K562 (cell line): ENCODE results near the gene GLT1D1. TPM values are rescaled to one million over a fixed set of nuclear protein-coding genes. Genes with fewer than 3 reads are reported as not detected.

ENCODE experiments used
- ATAC-seq: fragments of 200-7000 bp; cut with Tn5 transposase; 3 replicates; pipeline ENCODE4 v1.9.1; 2020; ENCODE audit warnings: moderate library complexity
- BruUV-seq: library from RNA; stranded (reverse); fragments of 400-500 nt; replicated peaks from 2 replicates; lab custom pipeline; 2021; lab: Mats Ljungman, UMichigan
- CTCF ChIA-PET: fragments of 300-600 bp; formaldehyde crosslinking; extraction: SDS; loops from one replicate; lab custom pipeline; 2021; ENCODE audit warnings: low intra/inter-chr PET ratio; lab: Yijun Ruan, JAX
- POLR2A ChIA-PET: fragments of 300-600, 350-650 bp; sonication (Branson Sonifier 250); formaldehyde crosslinking; extraction: SDS; loops from one replicate; lab custom pipeline; 2021; ENCODE audit warnings: antibody characterized with exemption, inconsistent platforms; lab: Yijun Ruan, JAX
- DNase-seq, 4 experiments: peaks; one replicate each; pipeline versions ENCODE4 v3.0.0 to v3.0.0-alpha.2; 2011 to 2018; ENCODE audit warnings: low spot score in 3 of 4, mixed read lengths in 3 of 4; ENCODE audit errors: extremely low read depth in 1 of 4
- FAIRE-seq: peaks from 2 replicates; lab custom pipeline; 2011; peaks lifted over from hg19 to GRCh38; lab: Jason Lieb, UNC
- H2AFZ ChIP-seq: 2 replicates; pipeline ENCODE4 v1.6.0; 2011; ENCODE audit warnings: low read depth, low read length, control low read depth, inconsistent platforms
- H3K27ac ChIP-seq: fragments of 200-600 bp; 3 replicates; pipeline ENCODE4 v1.8.0; 2011; ENCODE audit warnings: low read depth, mild to moderate bottlenecking, control low read depth, inconsistent platforms, low read length, moderate library complexity, mixed read lengths; ENCODE audit errors: extremely low read depth
- H3K27me3 ChIP-seq, 2 experiments: fragments of 300-600 bp in 1 of 2; 2 replicates in 1 of 2; 3 replicates in 1 of 2; pipeline versions ENCODE4 v1.6.0 to v1.8.0; 2011; ENCODE audit warnings: inconsistent platforms in 2 of 2, low read length in 2 of 2, mild to moderate bottlenecking in 1 of 2, mixed read lengths in 1 of 2, moderate library complexity in 1 of 2; ENCODE audit not compliant: control insufficient read depth in 2 of 2, insufficient read depth in 2 of 2
- H3K36me3 ChIP-seq: fragments of 300-600 bp; 3 replicates; pipeline ENCODE4 v1.8.0; 2011; ENCODE audit warnings: mild to moderate bottlenecking, low read length, inconsistent platforms; ENCODE audit not compliant: control insufficient read depth, insufficient read depth
- H3K4me1 ChIP-seq, 2 experiments: fragments of 200-600 bp in 1 of 2; replicated peaks in 1 of 2; 2 replicates in 1 of 2; 3 replicates in 1 of 2; pipeline versions ENCODE4 v1.5.1 to v1.8.0; 2011; ENCODE audit warnings: inconsistent platforms in 2 of 2, low read length in 2 of 2, mild to moderate bottlenecking in 1 of 2, mixed read lengths in 1 of 2, moderate library complexity in 1 of 2; ENCODE audit not compliant: control insufficient read depth in 2 of 2, insufficient read depth in 2 of 2
- H3K4me2 ChIP-seq: 2 replicates; pipeline ENCODE4 v1.6.1; 2011; ENCODE audit warnings: low read length, control low read depth, inconsistent platforms, mixed read lengths; ENCODE audit not compliant: insufficient read depth
- H3K4me3 ChIP-seq: fragments of 200-600 bp; sonication (generic), shearing (Covaris generic); 2 replicates; pipeline ENCODE4 v1.5.1; 2016; ENCODE audit warnings: control low read depth, inconsistent platforms
- H3K79me2 ChIP-seq: fragments of 200-600 bp; 3 replicates; pipeline ENCODE4 v1.8.0; 2011; ENCODE audit warnings: low read length, inconsistent platforms; ENCODE audit not compliant: control insufficient read depth, insufficient read depth
- H3K9ac ChIP-seq, 2 experiments: 2 replicates each; pipeline versions ENCODE4 v1.6.0 to v1.6.1; 2011; ENCODE audit warnings: low read depth in 2 of 2, low read length in 2 of 2, control low read depth in 1 of 2, inconsistent platforms in 1 of 2, mild to moderate bottlenecking in 1 of 2, mixed read lengths in 1 of 2; ENCODE audit not compliant: insufficient read depth in 1 of 2
- H3K9me1 ChIP-seq: one replicate; pipeline ENCODE4 v1.6.0; 2011; ENCODE audit warnings: inconsistent platforms, mild to moderate bottlenecking, low read length, moderate library complexity; ENCODE audit not compliant: control insufficient read depth, insufficient read depth
- H3K9me3 ChIP-seq: replicated peaks from 2 replicates; pipeline ENCODE4 v1.5.1; 2011; ENCODE audit warnings: low read depth, low read length, inconsistent platforms; ENCODE audit not compliant: control insufficient read depth, insufficient read depth
- H4K20me1 ChIP-seq: replicated peaks from 2 replicates; pipeline ENCODE4 v1.6.1; 2011; ENCODE audit warnings: low read length, inconsistent platforms, mixed read lengths; ENCODE audit not compliant: control insufficient read depth, insufficient read depth
- ARID2 ChIP-seq: fragments of 450-650 bp; IDR thresholded peaks from 2 replicates; pipeline ENCODE4 v1.6.1; 2017; ENCODE audit warnings: antibody characterized with exemption, mild to moderate bottlenecking
- ATF1 ChIP-seq, 2 experiments: fragments of 450-650 bp in 1 of 2; IDR thresholded peaks; 2 replicates each; pipeline ENCODE4 v1.6.1; 2016; ENCODE audit warnings: missing compliant biosample characterization in 1 of 2, missing genetic modification characterization in 1 of 2
- HNRNPH1 ChIP-seq: fragments of 200-400 bp; formaldehyde crosslinking; optimal IDR thresholded peaks from 2 replicates; pipeline ENCODE3; 2017; ENCODE audit warnings: low read depth, mild to moderate bottlenecking, low read length, moderate library complexity
- ILF3 ChIP-seq: fragments of 450-650 bp; IDR thresholded peaks from 2 replicates; pipeline ENCODE4 v1.6.1; 2018; ENCODE audit warnings: antibody characterized with exemption, mild to moderate bottlenecking, moderate library complexity, borderline replicate concordance
- KDM4B ChIP-seq, 2 experiments: fragments of 450-650 bp in 1 of 2; sonication (generic) in 1 of 2; IDR thresholded peaks; 2 replicates each; pipeline ENCODE4 v1.6.1; 2016 to 2017; ENCODE audit warnings: borderline replicate concordance in 2 of 2, antibody characterized with exemption in 1 of 2, low read depth in 1 of 2, mild to moderate bottlenecking in 1 of 2
- MBD2 ChIP-seq: sonication (generic); IDR thresholded peaks from 2 replicates; pipeline ENCODE4 v1.6.1; 2016; ENCODE audit warnings: low read depth, borderline replicate concordance
- NONO ChIP-seq, 2 experiments: fragments of 200-400 bp in 1 of 2; fragments of 450-650 bp in 1 of 2; formaldehyde crosslinking in 1 of 2; IDR thresholded peaks; 2 replicates each; pipeline ENCODE4 v1.6.1; 2017; ENCODE audit warnings: low read depth in 2 of 2, mild to moderate bottlenecking in 2 of 2, moderate library complexity in 2 of 2, low read length in 1 of 2
- NR2C2 ChIP-seq, 2 experiments: fragments of 200-800 bp in 1 of 2; sonication (Bioruptor generic) in 1 of 2; sonication (generic) in 1 of 2; formaldehyde crosslinking in 1 of 2; IDR thresholded peaks; 2 replicates each; pipeline versions ENCODE4 v1.6.1 to v1.8.0; 2016 to 2022; ENCODE audit warnings: mild to moderate bottlenecking in 1 of 2, missing compliant biosample characterization in 1 of 2, missing genetic modification characterization in 1 of 2, missing genetic modification reagents in 1 of 2
- NR2F6 ChIP-seq: fragments of 450-650 bp; formaldehyde crosslinking; IDR thresholded peaks from 2 replicates; pipeline ENCODE4 v1.4.0; 2020; ENCODE audit warnings: mild to moderate bottlenecking
- PBX2 ChIP-seq, 2 experiments: IDR thresholded peaks in 1 of 2; conservative IDR thresholded peaks in 1 of 2; 2 replicates each; pipeline ENCODE4 v1.6.1; 2016; ENCODE audit warnings: low read depth in 2 of 2, mild to moderate bottlenecking in 1 of 2, missing compliant biosample characterization in 1 of 2, missing genetic modification characterization in 1 of 2, moderate library complexity in 1 of 2
- SMAD1 ChIP-seq: fragments of 150-350 bp; IDR thresholded peaks from 2 replicates; pipeline ENCODE4 v1.6.1; 2014; ENCODE audit warnings: low read length, low read depth; ENCODE audit not compliant: partially characterized antibody
- SMAD3 ChIP-seq: fragments of 450-650 bp; formaldehyde crosslinking; conservative IDR thresholded peaks from 2 replicates; pipeline ENCODE4 v1.4.0; 2020; ENCODE audit warnings: mild to moderate bottlenecking
- SUPT5H ChIP-seq: fragments of 450-650 bp; IDR thresholded peaks from 2 replicates; pipeline ENCODE4 v1.6.1; 2016
- XRCC5 ChIP-seq: fragments of 200-400 bp; formaldehyde crosslinking; IDR thresholded peaks from 2 replicates; pipeline ENCODE4 v1.6.1; 2017; ENCODE audit warnings: low read depth, mild to moderate bottlenecking, low read length
- ZNF311 ChIP-seq: fragments of 250-450 bp; sonication (Bioruptor Pico); IDR thresholded peaks from 2 replicates; pipeline ENCODE4 v1.4.0; 2020; ENCODE audit warnings: mild to moderate bottlenecking, moderate library complexity
- ZNF57 ChIP-seq: fragments of 450-650 bp; formaldehyde crosslinking; IDR thresholded peaks from 2 replicates; pipeline ENCODE4 v1.4.0; 2020; ENCODE audit warnings: mild to moderate bottlenecking, moderate library complexity
- ZNF696 ChIP-seq: fragments of 250-450 bp; sonication (Bioruptor Pico); conservative IDR thresholded peaks from 2 replicates; pipeline ENCODE4 v1.4.0; 2020; ENCODE audit warnings: mild to moderate bottlenecking, moderate library complexity
- ZNF699 ChIP-seq: fragments of 250-450 bp; sonication (Bioruptor Pico); IDR thresholded peaks from 2 replicates; pipeline ENCODE4 v1.8.0; 2021; ENCODE audit warnings: mild to moderate bottlenecking, moderate library complexity; ENCODE audit not compliant: insufficient replicate concordance
- WGBS: fragments of 100-300 bp; shearing (Covaris generic); methylation state at CpG from one replicate; pipeline ENCODE4 v1.1.6; 2016; ENCODE audit warnings: low coverage, mixed read lengths; ENCODE audit not compliant: insufficient coverage; ENCODE audit errors: missing lambda C conversion rate; 5-methylcytosine and 5-hydroxymethylcytosine counted together
- in situ Hi-C: fragments of 300-500 bp; cut with MboI; formaldehyde crosslinking; loops from 4 replicates; pipeline ENCODE4 v1.15.0; 2018; ENCODE audit warnings: inconsistent platforms, mixed read lengths
- intact Hi-C: fragments of 100-400 bp; cut with micrococcal nuclease; formaldehyde crosslinking; loops from 2 replicates; pipeline ENCODE4 v1.14.2; 2022
- polyA plus RNA-seq, 8 experiments: library from polyadenylated mRNA; depleted of rRNA in 4 of 8; stranded (reverse) in 5 of 8; unstranded in 3 of 8; fragments of >200 nt; fragmentation: Nextera tagmentation in 2 of 8; fragmentation: Illumina TruSeq in 1 of 8; extraction: Ambion mirVana in 2 of 8; extraction: Trizol in 1 of 8; gene quantifications; 2 replicates each; pipeline versions ENCODE4 v1.2.1 to v1.2.3, GENCODE V29; 2011 to 2014; ENCODE audit warnings: inconsistent platforms in 1 of 8, missing spikeins in 1 of 8
- total RNA-seq, 7 experiments: library from RNA; depleted of rRNA in 6 of 7; stranded (reverse); fragments of >200 nt in 6 of 7; fragmentation: Illumina TruSeq in 2 of 7; extraction: Trizol in 2 of 7; gene quantifications; 2 replicates each; pipeline versions ENCODE4 v1.2.1 to v1.2.3, GENCODE V29; 2011 to 2021; ENCODE audit warnings: low replicate concordance in 1 of 7

Gene GLT1D1
- total and polyA plus RNA-seq, 9 of the 15 experiments (the other 6 are each of a cell fraction or from before 2014, with no cell fraction given), result 0.04 TPM; not detected in 8

- DNase-seq (no peak), ATAC-seq (no peak), FAIRE-seq (no peak)
- TF ChIP-seq MBD2, result no peak
- TF ChIP-seq NONO (IDR thresholded peaks at IDR 0.05; ENCODE audit: low read depth in 2 of 2, low read length in 1 of 2), result no peak
- TF ChIP-seq ZNF699 (CRISPR knock-in tag), result no peak
- no peak for TF ChIP-seq ZNF57 (CRISPR knock-in tag)
- no peak for TF ChIP-seq SUPT5H
- TF ChIP-seq ATF1 (CRISPR knock-in tag; IDR thresholded peaks at IDR 0.05), result no peak
- no peak for TF ChIP-seq ATF1 (tag; IDR thresholded peaks at IDR 0.05)
- TF ChIP-seq ZNF311, result no peak
- TF ChIP-seq SMAD1, result no peak
- TF ChIP-seq NR2C2 (CRISPR knock-in tag; IDR thresholded peaks at IDR 0.05), result no peak
- no peak for TF ChIP-seq NR2C2 (tag; IDR thresholded peaks at IDR 0.05)
- no peak for TF ChIP-seq XRCC5
- no peak for TF ChIP-seq PBX2 (CRISPR knock-in tag; IDR thresholded peaks at IDR 0.05; ENCODE audit: low read depth)
- no peak for TF ChIP-seq PBX2 (tag; conservative IDR thresholded peaks at IDR 0.05; ENCODE audit: low read depth)
- no peak for TF ChIP-seq ZNF696
- TF ChIP-seq NR2F6 (CRISPR knock-in tag), result no peak
- no peak for TF ChIP-seq ARID2
- TF ChIP-seq HNRNPH1, result no peak
- no peak for TF ChIP-seq ILF3
- TF ChIP-seq SMAD3 (CRISPR knock-in tag), result no peak
- no peak for TF ChIP-seq KDM4B (IDR thresholded peaks at IDR 0.05; ENCODE audit: borderline replicate concordance in 2 of 2, low read depth in 1 of 2)
- peaks cover 67% of the 10 kb centered on the region for H3K79me2 ChIP-seq
- peaks cover 2% of the 10 kb centered on the region; the same call in 1 of the 2 replicates for H4K20me1 ChIP-seq
- 94% methylated on average over 25 of the region's 25 CpGs for WGBS
- H3K9me3 ChIP-seq, result no peaks in the 10 kb centered on the region
- H3K4me2 ChIP-seq, result no peak overlapping the region
- H3K27me3 ChIP-seq, result no peaks in the 10 kb centered on the region
- ChIA-PET CTCF (no interaction called here), POLR2A (no interaction called here)
- H3K9ac ChIP-seq, result no peak overlapping the region
- no TSS peak for BruUV-seq
- in situ Hi-C loops, result no loop called here
- intact Hi-C loops, result no loop called here
- H3K4me1 ChIP-seq, result peaks cover 5 to 12% of the 10 kb centered on the region in 2 experiments; a peak in 3 of 5 replicates
- no peak overlapping the region for H3K27ac ChIP-seq
- H3K4me3 ChIP-seq, result no peak overlapping the region
- H3K36me3 ChIP-seq, result peaks cover 44% of the 10 kb centered on the region
- H3K9me1 ChIP-seq, result no peaks in the 10 kb centered on the region
- H2AFZ ChIP-seq, result no peak overlapping the region
These were observed 38.6 kb upstream of the GLT1D1 start for GRCh38 chr12:128814411-128815261.
